HG03039 (cell line): ENCODE results near the gene FRMD8.
"Not testable (repeated sequence)": the region's sequence is repeated elsewhere in the genome, so short reads cannot be mapped to it uniquely, and the experiment has no call there.

Experiments
- ATAC-seq: cut with Tn5 transposase; IDR thresholded peaks from one replicate; pipeline ENCODE4 v1.9.1; 2021; ENCODE audit warnings: mild to moderate bottlenecking, moderate library complexity; ENCODE audit not compliant: unreplicated experiment

FRMD8 gene

DNA sequence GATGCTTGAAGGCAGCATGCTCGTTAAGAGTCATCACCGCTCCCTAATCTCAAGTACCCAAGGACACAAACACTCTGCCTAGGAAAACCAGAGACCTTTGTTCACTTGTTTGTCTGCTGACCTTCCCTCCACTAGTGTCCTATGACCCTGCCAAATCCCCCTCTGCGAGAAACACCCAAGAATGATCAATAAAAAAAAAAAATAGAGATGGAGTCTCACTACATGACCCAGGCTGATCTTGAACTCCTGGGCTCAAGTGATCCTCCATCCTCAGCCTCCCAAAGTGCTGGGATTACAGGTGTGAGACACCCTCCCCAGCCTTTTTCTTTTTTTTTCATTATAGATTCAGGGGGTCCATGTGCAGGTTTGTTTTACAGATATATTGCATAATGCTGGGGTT is 65.8 kb downstream of the FRMD8 start:
- ATAC-seq, result not testable (repeated sequence)

DNA sequence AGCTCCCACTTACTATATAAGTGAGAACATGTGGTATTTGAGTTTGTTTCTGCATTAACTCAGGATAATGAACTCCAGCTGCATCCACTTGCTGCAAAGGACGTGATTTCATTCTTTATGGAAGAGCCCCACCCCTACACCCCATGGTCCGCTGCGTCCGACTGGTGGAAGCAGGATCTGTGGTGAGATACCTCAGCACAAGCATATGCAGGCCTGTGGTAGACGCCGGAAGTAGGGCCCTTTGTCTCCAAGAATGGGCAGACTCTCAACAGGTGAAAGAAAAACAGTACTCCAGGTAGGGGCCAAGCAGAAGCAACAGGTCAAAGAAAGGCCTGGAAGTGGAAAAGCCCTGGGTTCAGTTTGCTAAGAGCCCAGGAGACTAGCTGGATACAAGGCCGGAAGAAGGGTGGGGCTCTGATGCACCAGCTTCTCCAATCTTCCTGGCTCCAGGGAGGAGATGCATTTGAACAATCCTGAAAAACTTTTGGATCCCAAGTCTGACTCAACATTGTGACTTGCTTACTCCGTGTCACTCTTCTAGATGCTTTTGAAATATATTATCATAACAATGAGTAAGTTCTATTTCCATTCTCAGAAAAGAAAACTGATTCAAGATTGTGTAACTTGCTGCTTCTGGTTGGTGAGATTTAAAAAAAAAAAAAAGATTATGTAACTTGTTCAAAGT is 66.5 kb downstream of the FRMD8 start:
- ATAC-seq, result no peak

DNA sequence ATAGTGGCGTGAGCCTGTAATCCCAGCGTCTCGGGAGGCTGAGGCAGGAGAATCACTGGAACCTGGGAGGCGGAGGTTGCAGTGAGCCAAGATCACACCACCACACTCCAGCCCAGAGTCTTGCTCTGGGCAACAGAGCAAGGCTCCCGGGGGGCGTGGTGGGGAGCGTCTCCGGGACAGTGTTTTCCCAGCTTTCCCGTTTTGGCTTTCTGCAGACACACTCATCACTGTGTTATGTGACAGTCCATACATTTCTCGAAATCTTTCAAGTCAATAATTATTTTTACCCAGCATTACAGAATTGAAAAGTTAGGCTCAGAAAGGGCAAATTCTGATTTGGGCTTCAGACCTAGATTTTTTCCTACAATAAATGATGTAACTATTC is 67.9 kb downstream of the FRMD8 start:
- ATAC-seq, result no peak

DNA sequence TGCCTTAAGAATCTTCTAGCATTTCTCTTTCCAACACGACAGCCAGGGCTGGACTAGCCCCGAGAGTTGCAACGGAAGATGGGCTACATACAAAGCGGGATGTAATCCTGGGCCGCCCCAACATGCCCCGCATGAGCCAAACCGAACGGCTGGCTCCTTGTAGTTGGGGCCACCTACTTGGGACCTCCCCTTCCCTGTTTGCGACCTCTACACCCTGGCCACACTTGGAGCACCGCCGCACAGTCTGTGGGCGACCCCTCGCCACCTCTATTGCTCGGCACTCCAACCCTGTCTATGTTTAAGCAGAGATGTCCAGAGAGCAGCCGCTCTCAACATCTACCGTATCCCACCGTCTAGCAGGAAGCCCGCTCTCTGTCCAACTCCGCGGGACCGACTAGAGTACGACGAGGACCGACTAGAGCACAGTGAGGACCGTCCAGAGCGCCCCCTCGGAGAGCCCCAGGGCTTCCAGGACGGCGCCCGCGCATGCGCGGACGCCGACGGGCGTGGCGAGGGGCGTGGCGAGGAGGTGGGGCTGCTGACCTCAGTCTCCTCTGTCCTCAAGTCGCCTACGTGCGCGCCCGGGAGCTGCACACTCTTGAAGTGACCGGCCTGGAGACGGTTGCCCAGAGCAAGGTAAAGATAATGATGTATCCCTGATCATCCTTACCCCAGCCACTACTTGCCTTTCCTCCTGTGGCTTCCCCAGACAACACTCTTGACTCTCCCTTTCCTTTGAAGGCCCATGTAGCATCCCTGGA is 68.4 kb downstream of the FRMD8 start:
- ATAC-seq, result peak; percentile 78

DNA sequence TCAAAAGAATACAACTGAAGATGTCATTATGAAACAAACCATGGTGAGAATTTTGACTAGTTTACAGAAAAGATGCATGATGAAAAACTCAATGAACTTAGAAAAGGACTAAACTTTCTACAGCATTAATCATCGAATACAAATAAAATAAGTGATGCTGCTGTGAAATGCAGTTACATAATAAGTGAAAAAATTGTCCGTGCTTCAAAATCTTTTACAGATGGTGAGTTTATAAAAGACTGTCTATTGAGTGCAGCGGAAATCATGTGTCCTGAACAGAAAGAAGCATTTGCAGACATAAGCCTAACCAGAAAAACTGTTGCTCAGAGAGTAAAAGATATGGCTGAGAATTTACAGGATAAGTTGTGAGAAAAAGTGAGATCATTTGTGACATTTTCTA is 70.0 kb downstream of the FRMD8 start:
- no peak for ATAC-seq

DNA sequence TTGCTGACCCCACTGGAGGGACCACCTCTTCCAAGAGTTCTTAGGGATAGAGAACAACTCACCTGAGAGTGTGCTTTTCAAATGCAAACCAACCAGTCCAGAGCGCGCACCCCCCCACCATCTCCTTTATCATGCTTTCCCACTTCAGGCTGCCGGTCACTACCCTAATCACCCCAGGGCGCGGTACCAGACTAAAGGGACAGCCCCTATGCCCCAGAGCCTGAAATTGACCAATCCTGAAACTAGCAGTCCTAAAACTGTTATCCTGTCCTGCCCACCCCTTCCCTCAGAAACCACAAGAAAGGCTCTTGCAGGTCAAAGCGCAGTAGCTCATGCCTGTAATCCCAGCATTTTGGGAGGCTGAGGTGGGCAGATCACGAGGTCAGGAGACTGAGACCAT is 73.1 kb downstream of the FRMD8 start:
- no peak for ATAC-seq
